GM18907 (cell line): ENCODE measurements around the gene CEND1.

Experiments
- ATAC-seq: cut with Tn5 transposase; IDR thresholded peaks from one replicate; pipeline ENCODE4 v1.9.1; 2021; ENCODE audit warnings: mild to moderate bottlenecking, moderate library complexity; ENCODE audit not compliant: unreplicated experiment

CEND1 gene

DNA sequence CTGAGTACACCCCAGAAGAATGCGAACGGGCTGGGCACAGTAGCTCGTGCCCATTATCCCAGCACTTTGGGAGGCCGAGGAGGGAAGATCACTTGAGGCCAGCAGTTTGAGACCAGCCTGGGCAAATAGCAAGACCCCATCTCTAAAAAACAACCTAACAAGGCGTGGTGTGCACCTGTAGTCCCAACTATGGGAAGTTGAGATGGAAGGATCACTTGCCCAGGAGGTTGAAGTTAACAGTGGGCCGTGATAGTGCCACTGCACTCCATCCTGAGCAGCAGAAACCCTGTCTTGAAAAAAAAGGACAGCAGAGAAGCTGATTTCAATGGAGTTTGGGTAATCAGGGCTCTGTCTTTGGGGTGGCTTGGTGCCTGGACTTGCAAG, 23.2 kb upstream of the CEND1 start:
- ATAC-seq = no peak

DNA sequence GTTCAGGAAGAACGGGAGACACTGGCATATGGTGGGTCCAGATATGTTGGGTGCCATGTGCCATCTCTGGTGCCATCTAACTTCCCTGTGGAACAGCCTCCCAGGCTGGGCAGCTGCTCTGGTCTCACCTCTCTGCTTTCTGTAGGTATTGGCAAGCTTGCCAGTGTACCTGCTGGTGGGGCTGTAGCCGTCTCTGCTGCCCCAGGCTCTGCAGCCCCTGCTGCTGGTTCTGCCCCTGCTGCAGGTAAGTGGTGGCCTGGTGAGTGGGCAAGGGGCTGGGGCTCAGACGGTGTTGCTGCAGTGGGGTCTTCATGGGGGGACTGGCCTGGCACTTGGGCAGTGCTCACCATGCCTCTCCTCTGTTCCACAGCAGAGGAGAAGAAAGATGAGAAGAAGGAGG, 22.5 kb upstream of the CEND1 start:
- no peak for ATAC-seq

DNA sequence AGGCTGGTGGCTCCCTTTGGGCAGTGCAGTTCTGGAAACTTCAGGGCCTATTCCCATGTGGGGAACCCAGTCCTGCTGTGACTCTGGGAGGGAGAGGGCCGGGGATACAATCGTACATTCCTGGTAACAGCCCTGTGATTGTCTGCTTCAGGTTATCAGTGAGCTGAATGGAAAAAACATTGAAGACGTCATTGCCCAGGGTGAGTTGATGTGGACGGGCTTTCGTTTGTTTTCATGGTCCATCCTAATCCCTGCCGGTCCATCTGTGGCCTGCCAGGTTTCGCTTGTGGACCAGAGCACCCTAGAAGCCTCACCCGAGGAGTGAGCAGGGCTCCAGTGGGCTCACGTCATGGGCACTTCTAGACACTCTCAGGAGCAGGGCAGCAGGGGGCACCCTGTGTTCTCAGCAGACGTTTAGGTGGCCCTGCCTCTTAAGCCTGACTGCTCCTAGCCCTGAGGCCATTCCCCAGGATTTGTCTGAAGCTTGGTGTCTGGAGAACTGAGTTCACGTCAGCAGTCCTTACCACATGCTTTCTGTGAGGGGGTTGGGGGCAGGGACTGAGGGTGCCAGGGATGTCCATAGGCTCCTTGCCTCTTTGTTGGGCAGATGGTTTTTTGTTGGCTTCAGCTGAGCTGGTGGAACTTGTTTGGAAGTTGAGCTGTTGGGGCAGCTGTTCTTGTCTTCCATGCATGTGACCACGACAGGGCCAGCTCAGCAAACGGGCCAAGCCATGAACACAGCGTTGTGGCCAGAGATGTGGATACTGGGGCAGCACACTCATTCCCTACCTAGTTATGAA, 21.8 kb upstream of the CEND1 start:
- ATAC-seq = no peak

DNA sequence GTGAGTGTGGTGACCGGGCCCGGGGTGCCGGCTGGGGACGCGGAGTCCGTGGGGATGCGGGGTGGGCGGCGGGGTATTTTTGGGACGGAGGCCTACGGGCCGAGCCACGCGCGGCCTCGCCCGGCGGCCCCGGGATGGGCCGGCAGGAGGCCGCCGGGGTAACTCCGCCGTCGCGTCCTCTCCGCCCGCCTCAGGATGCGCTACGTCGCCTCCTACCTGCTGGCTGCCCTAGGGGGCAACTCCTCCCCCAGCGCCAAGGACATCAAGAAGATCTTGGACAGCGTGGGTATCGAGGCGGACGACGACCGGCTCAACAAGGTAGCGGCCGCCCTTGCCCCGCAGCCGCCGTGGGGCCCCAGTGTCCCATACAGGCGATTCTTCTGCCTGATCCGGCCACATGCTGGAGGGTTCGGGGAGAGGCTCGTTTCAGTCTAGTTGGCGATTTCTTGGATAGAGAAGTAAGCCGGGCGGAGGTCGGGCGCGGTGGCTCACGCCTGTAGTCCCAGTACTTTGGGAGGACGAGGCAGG, 20.2 kb upstream of the CEND1 start:
- no peak for ATAC-seq

DNA sequence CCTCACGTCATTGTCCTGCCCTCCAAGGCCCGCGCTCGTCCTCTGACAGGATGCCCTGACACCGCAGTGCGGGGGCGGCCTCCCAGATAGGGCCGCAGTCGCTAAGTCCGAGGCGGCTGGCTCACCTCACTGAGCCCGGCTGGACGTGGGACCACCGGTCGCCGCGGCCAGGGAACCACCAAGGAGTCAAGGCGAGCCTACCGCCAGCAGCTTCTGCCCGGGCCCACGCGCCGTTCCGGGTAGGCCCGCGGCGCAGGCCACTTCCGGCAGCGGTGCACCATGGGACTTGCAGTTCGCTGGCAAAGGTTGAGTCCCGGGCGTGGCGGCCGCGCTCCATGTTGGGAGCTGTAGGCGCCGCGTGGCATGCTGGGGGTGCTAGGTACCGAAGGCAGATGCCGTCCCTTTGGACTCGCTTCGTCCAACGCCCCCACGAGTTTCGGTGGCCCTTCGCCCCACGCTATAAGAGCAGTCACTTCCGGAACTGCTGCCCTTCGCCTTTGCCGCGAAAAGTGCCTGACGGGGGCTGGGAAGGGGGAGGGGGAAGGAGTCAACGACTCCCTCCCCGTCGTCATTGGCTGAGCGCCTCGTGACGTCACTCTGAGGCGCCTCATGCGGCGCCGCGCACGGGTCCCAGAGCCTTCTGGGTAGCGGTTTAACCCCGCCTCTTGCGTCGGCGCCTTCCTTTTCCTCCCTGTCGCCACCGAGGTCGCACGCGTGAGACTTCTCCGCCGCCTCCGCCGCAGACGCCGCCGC, 19.6 kb upstream of the CEND1 start, which contains the start of gene RPLP2:
Gene RPLP2, plus strand, starts transcription at position 681 of the 753 bp plus-strand sequence. CDS start 268 bp downstream, outside the sequence.
- peak; percentile 78 for ATAC-seq

DNA sequence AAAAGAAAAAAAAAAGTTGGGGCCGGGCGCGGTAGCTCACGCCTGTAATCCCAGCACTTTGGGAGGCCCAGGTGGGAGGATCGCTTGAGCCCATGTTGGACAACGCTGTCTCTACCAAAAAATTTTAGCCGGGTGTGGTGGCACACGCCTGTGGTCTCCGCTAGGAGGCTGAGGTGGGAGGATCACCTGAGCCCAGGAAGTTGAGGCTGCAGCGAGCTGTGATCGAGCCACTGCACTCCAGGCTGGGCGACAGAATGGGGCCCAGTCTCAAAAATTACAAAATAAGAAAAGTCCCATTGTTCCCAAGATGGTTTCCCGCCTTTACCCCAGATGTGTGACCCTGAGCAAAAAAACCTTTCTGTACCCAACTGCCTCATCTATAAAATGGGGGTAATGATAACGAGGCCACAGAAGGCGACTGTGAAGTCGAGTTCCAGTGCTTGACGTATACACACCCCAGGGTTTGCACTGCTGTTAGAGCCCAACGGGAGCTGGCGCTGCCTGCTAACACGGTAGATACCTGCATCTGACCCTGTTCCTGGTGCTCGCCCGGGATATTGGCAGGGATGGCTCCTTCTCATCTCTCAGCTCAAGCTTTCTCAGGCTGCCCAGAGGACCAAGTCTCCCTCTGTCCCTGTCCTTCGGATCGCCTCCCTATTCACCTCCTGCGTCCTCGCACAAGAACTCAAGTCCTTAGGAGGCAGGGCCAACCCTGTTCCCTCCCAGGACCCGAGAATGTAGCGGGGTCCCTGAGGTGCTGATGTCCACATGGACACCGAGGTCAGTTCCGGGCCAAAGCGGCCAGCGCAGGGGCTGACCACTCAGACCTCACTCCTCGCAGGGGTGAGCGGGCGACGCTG, 18.8 kb upstream of the CEND1 start:
- no peak for ATAC-seq

DNA sequence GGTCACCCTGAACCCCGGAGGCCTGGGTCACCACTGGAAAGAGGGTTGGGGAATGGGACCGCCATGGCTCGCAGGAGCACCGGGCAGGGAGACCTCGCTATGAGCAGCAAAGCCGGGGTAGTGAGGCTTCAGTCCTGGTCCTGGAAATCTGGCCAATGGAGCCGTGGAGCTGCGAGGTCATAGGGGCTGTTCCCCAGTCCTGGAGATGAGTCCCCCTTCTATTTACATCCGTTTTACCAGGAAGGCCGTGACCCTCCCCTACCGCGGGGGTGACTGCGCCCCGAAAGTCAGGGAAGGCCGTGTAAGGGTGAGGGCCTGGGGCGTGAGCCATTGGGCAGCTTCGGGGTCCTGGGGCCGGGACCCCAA, 14.7 kb upstream of the CEND1 start:
- ATAC-seq = no peak

DNA sequence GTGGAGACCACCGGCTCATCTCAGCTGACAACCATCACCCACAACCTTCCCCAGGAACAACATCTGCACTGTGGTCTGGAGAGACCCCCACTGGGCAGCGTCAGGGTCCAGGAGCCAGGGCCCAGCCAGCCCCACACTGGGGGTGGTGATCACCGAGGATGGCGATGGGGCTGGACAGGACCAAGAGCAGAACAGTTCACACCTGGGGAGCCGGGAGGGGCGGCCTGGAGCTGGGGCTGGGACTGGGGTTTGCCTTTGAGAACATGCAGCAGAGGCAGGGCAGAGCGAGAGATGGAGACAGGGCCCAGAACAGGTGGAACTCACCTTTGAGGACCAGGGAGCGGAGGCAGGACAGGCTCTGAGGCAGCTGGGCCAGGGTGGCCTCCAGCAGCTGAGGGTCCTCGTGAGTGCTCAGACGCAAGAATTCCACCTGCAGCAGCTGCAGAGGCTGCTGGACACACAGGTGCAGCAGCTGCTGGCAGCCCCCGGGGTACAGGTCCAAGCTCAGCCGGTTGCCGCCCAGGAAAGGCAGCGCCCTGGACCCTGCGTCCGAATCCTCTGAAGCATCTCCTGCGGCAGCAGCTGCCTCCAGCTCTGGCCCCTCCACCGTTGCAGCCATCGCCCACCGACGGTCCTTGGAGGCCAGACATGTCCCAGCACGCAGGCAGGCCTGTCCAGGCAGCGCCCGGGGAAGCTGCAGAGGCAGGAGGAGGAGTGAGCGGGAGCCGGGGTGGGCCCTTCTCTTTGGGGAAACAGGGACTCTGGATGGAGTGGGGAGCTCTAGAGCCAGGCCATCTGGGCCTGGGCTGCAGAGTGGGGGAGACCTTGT, 14.1 kb upstream of the CEND1 start:
- no peak for ATAC-seq

DNA sequence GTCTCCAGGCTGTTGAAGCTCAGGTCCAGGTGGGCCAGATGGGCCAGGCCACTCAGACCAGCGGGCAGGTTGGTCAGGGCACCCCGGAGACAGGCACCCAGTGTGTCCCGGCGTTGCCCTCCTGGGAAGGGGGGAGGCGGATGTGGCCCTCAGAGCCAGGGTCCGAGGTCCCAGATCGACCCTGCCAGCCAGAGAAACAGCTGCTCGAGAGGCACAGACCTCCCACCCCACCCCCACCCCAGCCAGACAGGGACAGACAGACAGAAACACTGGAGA, 13.5 kb upstream of the CEND1 start:
- no peak for ATAC-seq

DNA sequence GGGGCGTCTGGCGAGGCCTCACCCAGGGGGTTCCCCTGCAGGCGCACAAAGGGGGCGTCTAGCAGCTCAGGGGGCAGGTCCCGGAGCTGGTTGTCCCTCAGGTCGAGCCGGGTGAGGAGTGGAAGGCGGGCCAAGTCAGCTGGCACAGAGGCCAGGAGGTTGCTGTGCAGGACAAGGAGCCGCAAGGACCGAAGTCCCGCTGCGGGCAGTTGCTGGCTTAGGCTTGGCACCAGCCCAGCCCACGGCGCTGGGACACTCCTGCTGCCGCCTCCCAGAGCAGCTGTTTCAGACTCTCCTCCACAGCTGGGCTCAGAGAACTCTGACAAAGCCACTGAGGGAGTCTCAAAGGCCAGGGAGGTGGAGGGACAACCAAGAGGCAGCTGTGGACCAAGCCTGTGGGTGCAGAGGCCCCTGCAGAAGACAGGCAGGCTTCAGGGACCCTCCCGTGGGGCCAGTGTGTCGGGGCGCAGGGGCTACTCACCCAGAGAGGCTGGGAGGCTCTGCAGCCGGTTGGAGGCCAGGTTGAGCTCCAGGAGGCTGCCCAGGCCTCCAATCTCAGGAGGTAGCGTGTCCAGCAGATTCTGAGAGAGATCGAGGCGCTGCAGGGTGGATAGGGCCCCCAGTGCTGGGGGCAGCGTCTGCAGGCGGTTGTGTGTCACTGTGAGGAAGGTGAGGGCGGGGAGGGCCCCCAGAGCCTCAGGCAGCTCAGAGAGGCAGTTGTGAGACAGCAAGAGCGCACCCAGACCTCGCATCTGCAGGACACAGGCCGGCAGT, 13.0 kb upstream of the CEND1 start:
- no peak for ATAC-seq

DNA sequence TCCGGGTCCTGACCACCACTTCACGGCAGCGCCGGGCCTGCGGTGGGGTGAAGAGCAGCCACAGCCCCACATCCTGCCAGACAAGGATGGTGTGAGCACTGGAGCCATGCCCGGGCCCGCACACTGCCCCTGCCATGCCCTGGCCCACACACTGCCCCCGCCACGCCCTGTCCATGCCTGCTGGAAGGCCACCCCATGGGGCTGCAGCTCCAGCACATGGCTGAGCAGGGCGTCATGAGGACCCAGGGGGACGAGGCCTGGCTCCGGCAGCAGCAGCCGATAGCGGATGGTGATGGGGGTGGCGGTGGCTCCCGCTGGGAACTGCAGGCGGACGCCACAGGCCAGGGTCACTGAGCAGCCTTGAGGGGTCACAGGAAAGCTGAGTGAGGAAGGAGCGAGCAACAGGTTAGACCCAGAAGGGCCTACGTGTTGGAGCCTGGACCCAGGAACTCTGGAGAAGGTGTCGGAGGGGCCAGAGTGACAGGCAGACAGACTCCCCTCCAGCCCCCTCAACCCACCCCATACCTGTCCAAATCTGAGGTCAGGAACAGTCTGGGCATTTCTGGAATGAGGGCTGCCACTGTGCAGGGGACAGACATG, 12.2 kb upstream of the CEND1 start:
- ATAC-seq = no peak

DNA sequence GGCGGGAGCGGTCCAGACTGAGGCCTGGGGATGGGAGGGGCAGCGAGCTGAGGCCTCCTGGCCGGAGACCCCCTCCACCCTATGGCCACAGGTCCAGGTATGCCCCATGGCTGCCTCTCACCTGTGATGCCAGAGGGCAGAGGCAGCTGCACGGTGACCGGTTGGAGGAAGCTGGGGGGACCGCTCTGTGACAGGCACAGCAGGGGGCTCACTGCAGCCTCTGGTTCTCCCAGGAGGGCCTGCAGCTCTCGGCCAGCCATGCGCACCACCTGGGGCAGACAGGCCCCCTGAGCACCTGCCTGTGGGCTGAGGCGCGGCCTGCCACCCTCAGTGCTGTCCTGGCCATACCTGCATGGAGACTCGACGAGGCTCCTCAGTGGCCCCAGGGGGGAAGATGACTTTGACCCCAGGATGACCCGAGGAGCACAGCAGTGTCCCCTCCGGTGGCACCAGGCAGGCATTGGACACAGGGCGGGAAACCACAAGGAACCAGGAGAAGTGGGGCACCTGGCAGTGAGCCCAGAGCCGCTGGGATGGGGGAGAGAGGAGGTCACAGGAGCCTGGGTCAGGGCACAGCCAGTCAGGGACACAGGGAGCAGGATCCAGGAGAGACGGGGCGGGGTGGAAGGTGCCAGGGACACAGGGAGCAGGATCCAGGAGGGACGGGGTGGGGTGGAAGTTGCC, 11.3 kb upstream of the CEND1 start:
- no peak for ATAC-seq

DNA sequence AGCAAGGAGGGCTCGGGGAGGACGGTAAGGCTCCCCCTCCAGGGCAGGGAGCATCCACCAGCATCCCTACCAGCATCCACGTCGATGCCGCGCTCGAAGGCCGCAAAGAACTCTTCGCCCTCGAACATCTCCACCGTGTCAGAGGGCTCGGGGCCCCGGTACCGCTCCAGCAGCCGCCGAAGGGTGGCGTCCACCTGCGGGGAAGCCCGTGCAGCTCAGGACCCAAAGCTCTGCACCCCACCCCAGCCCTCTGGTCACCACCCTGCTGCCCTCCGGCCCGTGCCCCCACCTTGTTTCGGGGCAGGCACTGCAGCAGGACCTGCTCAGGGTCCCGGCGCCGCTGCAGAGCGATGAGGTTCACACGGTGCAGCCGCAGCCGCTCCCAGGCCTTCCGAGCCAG, 10.6 kb upstream of the CEND1 start:
- ATAC-seq = no peak

DNA sequence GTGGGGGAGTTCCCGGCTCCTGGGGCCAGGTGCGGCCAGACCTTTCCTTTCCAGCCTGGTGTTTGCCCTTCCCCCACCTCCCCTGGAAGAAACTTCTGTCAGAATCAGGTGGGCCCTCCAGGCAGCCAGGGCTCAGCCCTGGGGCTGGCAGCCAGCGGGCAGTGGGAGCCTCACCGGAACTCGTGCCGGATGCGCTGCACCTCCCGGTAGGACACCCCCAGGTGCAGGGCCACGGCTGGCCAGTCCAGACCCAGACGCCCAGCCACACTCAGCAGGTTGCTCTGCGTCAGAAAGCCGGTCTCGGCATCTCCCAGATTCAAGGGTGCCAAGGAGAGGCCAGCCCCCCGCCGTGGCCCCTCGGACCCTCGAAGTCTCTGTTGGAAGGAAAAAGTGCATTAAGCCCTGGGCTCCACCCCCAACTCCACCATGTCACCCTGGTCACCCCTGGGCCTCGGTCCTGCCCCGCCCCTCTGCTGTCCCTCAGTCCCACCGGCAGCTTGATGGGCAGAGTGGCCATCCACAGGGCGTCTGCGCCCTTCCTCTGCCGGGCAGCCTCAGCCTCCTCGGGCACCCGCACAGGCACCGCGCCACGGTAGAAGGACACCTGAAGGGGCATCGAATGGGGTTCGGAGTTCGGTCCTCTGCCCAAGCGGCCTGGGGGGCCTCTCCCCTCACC, 9.9 kb upstream of the CEND1 start:
- ATAC-seq = no peak

DNA sequence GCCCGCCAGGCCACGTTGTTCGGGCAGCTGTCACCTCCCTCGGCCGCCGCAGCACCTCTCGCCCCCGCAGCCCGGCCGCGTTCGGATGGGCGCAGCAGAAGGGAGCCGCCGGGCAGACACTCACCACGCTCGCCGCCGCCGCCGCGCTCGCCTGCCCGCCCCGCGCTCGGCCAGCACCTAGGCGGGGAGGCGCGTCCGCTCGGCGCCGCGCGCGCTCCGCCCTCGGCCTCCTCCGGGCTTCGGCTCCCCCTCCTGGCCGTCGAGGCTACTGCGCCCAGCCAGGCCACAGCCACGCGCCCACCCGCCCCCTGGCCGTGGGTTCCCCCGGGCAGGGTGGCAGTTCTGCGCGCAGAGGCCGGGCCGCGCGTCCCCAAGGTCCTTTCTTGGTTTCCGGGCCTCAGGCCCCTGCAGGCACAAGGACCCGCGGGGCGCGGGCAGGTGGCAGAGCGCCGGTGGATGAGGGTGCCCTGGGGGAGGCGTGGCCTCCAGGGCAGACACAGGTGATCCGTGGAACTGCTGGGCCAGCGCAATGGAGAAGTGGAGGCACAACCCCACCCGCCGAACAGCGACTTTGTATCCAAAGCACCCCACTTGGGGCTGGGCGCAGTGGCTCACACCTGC, 8.3 kb upstream of the CEND1 start, which contains the start of gene SLC25A22:
Gene SLC25A22, minus strand, starts transcription at position 189 of the 621 bp plus-strand sequence. CDS start 3,275 bp downstream, outside the sequence.
- peak; percentile 51 for ATAC-seq

DNA sequence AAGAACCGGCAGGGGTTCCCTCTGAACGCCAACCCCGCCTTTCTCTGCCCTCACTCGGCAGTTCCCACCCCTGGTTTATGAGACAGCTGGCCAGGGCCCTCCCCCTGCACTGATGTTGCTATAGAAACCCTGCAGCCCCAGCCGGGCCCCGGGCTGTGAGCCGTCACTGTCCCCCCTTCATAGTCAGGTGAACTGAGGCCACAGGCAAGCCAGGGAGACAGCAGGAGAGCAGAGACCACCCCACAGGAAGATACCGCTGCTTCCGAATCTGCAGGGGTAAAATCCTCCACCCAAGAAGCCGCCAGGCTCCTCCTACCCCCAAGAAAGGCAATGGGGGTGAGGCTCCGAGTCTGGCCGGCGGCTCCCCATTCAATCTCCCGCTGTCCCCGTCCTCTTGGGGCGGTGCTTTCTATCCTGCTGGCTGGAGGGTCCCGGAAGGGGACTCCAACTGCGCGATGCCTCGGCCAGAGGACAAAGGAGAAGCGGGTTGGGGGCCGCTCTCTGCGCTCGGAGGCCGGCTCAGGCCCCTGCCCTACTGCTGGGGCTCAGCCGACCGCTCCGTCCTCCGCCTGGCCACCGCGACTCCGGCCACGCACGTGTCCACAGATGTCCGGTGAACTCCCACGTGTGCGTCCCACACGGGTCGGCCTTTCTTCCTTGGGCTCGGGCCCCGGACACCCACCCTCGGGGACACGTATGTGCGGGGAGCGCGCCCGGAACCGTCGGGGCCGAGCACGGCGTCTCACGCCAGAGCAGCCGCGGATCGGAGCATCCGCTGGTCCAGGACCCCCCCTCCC, 7.6 kb upstream of the CEND1 start:
- ATAC-seq = peak; percentile 41
